GM19438 (cell line): Measurements from ENCODE around the gene MAP3K14.
A peak's percentile ranks its signal among the peaks of the same experiment; 100 is the strongest.

Source experiments
- ATAC-seq: cut with Tn5 transposase; IDR thresholded peaks from one replicate; pipeline ENCODE4 v1.9.1; 2021; ENCODE audit warnings: low read depth; ENCODE audit not compliant: unreplicated experiment

The MAP3K14 gene

GRCh38 chr17:45318561-45319230 is 1.9 kb upstream of the MAP3K14 start:
- no peak for ATAC-seq

- ATAC-seq = peak; percentile 61
Observed at GRCh38 chr17:45317111-45317928, 500 bp upstream of the MAP3K14 start.

- no peak for ATAC-seq
Observed at GRCh38 chr17:45315648-45316433, 979 bp downstream of the MAP3K14 start.

GRCh38 chr17:45314741-45315647 is 1.8 kb downstream of the MAP3K14 start:
- ATAC-seq = no peak

- ATAC-seq = no peak
Observed at GRCh38 chr17:45313996-45314740, 2.7 kb downstream of the MAP3K14 start.

- no peak for ATAC-seq
Observed at GRCh38 chr17:45313421-45313771, 3.4 kb downstream of the MAP3K14 start.

GRCh38 chr17:45312477-45313420 is 4.1 kb downstream of the MAP3K14 start:
- ATAC-seq = no peak

- ATAC-seq = peak; percentile 32
Observed at GRCh38 chr17:45311760-45312476, 4.9 kb downstream of the MAP3K14 start.

- no peak for ATAC-seq
Observed at GRCh38 chr17:45311401-45311759, 5.4 kb downstream of the MAP3K14 start.

- no peak for ATAC-seq
Observed at GRCh38 chr17:45310380-45311324, 6.2 kb downstream of the MAP3K14 start.

- ATAC-seq = no peak
Observed at GRCh38 chr17:45309400-45309799, 7.4 kb downstream of the MAP3K14 start.

GRCh38 chr17:45308840-45309239 is 8.0 kb downstream of the MAP3K14 start:
- ATAC-seq = no peak

- no peak for ATAC-seq
Observed at GRCh38 chr17:45308016-45308365, 8.8 kb downstream of the MAP3K14 start.

GRCh38 chr17:45307290-45308015 is 9.4 kb downstream of the MAP3K14 start:
- ATAC-seq = no peak

GRCh38 chr17:45306623-45307022 is 10.2 kb downstream of the MAP3K14 start:
- ATAC-seq = no peak

- ATAC-seq = no peak
Observed at GRCh38 chr17:45306094-45306493, 10.7 kb downstream of the MAP3K14 start.
